ENCODE results near the gene EPM2A.
"Not testable (repeated sequence)": the region's sequence is repeated elsewhere in the genome, so short reads cannot be mapped to it uniquely, and the experiment has no call there.

EPM2A gene

GRCh38 chr6:145735356-145736165 lies at the start of gene EPM2A:
Gene EPM2A, minus strand, starts transcription at chr6:145735520. Its CDS starts 22 bp downstream, at chr6:145735498.
- peak; percentile 85 for DNase-seq

DNA sequence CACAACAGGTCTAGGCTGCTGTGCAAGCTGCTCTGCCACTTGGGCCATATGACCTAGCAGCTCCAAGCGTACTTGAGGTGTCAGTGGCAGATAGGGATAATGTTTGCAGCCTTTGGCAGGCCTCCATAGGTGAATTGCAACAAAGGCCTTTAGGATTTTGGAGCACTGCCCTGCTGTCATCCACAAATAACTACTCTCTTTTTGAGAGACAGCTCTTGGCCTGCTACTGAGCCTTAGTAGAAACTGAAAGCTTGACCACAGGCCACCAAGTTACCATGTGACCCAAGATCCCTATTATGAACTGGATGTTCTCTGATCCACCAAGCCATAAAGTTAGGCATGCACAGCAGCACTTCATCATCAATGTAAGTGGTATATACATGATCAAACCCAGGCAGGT lies 49.4 kb upstream of the EPM2A start:
- DNase-seq, result no peak

DNA sequence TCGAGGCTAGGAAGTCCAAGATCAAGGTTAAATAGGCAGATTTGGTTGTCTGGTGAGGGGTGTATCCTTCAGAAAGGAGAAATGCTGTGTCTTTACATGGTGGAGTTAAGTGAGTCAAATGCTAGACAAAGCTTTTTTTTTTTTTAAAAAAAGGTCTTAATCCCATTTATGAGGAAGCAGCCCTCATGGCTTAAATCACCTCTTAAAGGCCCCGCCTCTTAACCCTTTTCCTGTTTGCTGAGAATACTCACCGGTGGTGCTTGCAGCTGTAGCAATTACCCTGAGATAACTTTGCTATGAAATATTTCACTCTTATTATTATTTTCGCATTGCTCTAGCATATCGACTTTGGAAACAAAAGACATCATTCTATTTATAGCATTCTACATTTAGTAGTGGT lies 48.5 kb upstream of the EPM2A start:
- DNase-seq, result no peak

DNA sequence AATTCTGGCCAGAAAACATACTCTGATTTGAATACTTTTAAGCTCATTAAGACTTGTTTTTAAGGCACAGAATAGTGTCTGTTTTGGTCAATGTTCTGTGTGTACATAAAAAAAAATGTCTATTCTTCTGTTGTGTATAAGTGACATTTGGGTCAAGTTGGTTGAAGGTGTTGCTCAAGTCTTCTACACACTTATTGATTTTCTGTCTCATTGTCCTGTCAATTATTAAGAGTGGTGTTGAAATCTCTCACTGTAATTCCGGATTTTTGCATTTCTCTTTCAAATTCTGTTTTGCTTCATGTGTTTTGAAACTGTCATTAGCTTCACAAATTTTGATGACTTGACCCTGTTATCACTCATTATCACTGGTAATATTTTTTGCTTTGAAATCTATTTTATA lies 37.5 kb upstream of the EPM2A start:
- DNase-seq, result no peak

- DNase-seq, result no peak
Observed at GRCh38 chr6:145765449-145765848, 30.1 kb upstream of the EPM2A start.

- no peak for DNase-seq
Observed at GRCh38 chr6:145763742-145764141, 28.4 kb upstream of the EPM2A start.

DNA sequence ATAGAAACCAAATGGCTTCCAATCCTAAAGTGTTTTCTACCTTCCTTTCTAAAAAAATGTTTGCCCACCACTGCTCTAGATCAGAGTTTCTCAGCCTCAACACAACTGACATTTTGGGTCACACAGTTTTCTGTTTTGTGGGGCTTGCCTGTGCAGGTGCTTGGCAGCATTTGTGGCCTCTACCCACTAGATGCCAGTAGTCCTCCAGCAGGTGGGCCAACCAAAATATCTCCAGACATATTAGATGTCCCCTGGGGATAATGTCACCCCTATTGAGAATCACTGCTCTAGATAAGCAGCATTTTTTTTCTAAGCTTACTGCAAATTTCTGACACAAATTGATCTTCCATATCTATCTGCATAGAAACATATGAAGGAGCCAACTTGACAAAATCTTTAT lies 26.3 kb upstream of the EPM2A start:
- peak; percentile 7 for DNase-seq

DNA sequence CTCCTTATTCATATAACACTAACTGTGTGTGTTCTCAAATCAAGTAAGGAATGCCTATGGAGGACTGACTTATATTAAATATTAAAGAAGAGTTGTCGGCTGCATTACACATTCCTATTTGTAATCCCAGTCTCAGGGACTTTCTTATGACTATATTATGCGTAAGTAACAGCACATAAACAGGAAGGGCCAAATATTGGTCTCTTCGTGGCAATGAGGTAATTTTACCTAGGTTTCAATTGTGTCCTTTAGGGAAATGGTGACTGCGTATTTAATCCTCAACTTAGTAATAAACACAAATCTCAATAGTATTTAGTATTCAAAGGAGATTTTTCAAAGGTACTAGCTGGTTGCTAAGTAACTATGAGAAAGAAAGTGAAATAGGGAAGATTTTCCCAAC lies 22.8 kb upstream of the EPM2A start:
- no peak for DNase-seq

DNA sequence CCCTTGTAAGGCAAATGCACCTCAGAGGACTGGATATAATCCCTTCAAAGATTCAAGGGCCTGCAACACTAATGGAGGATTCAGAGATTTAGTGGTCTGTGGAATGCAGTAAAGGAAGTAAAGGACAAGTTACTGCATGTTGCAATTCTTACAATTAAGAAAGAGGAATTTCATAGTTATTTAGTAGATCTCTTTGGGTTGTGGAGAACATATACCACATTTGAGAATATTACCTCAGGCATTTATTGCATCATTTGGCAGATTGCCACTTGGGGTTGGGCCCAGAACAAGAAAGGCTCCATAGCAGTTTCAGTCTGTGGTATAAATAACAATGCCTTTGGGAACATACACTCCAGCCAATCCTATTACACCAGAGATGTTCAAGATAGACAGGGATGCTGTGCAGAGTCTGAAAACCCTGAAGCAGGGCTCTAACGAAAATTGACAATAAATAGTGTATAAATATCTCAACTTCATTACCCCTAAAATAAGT lies 20.9 kb upstream of the EPM2A start:
- DNase-seq, result peak; percentile 62

DNA sequence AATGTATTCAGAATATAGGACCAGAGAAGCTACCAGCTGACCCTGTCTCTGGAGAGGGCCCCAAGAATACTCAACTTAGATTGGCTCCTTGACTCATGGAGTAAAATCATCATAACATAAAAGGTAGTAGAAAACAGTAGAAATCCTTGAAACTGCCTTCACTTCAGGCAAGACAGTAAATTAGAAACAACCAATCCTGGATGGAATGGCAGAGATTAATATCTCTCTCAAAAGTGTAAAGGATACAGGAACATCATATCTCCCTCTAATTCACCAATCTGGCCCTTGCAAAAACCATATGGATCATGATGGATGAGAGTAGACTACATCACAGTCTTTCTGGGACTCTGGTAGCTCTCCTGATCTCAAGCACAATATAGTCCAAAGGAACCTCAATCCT lies 20.4 kb upstream of the EPM2A start:
- no peak for DNase-seq

DNA sequence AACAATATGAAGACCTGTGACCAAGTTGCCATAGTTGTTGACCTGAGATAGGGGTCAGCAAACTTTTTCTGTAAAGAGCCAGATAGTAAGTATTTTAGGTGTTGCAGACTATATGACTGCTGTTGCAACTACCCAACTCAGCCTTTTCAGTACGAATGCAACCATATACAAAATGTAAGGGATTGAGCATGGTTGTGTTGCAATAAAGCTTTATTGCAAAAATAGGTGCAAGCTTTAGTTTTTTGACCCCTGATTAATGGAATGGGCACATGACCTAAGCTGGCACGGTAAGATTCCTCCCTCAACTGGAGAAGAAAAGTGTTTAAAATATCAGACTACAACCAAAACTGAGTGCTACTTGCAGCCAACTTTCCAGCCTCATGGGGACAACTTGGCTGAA lies 17.3 kb upstream of the EPM2A start:
- DNase-seq, result no peak

DNA sequence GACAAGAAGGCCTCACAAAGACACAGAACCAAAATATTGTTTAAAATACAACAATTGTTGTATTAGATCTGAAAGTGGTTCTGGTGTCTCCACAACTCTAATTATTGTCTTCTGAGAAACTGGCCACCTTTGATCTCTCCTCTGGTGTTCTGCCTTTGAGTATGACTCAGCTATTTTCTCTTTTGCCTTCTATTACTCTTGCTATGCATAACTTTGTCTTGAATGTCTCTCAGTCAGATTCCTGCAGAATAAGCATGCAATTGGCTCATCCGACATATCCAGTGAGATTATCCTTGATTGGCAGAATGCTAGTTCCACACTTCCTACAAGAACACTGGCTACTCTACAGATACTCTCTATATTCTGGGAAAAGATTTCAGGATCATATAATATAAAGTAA lies 14.3 kb upstream of the EPM2A start:
- peak; percentile 77 for DNase-seq

- DNase-seq, result no peak
Observed at GRCh38 chr6:145745861-145746260, 10.5 kb upstream of the EPM2A start.

- no peak for DNase-seq
Observed at GRCh38 chr6:145744619-145745018, 9.3 kb upstream of the EPM2A start.

DNA sequence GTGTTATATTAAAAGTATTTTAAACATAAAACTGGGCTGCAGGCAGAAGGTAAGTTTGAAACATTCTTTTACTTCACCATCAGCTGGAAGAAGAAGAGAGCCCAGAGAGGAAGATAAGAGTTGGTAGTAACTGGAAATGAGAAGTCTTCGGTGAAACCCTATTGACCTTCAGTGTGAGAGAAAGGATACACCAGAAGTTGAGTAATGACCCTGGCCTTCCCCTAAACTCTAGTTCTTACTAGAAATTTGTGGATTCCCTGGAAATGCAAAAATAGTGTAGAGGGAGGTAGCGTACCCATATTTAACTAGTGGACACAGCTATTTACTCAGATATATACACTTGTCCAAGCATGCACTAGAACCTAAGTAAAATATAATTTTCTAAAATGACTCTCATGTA lies 8.0 kb upstream of the EPM2A start:
- DNase-seq, result no peak

- not testable (repeated sequence) for DNase-seq
Observed at GRCh38 chr6:145742472-145742871, 7.2 kb upstream of the EPM2A start.

- DNase-seq, result not testable (repeated sequence)
Observed at GRCh38 chr6:145739685-145740084, 4.4 kb upstream of the EPM2A start.

GRCh38 chr6:145738265-145738664 lies 2.9 kb upstream of the EPM2A start:
- no peak for DNase-seq

- DNase-seq, result peak; percentile 23
Observed at GRCh38 chr6:145736661-145737144, 1.4 kb upstream of the EPM2A start.

- peak; percentile 89 for DNase-seq
Observed at GRCh38 chr6:145734486-145735355, 599 bp downstream of the EPM2A start.

DNA sequence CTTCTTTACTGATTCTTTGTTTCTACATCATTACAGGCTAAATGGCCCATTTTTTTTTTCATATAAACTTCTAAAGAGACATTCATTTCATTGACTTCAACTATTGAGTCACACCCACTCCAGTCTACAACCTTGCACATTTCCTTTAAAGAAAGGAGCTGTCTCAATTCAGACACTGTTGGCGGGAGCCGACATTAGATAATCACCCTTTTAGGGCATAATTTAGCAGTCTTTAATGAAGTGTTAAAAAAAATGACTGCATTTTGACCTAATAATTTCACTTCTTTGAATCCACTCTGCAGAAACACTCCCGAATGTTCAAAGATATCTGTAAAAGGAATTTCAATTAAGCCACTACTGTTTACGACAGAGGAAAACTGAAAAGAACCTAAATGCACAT lies 1.5 kb downstream of the EPM2A start:
- DNase-seq, result peak; percentile 66

DNA sequence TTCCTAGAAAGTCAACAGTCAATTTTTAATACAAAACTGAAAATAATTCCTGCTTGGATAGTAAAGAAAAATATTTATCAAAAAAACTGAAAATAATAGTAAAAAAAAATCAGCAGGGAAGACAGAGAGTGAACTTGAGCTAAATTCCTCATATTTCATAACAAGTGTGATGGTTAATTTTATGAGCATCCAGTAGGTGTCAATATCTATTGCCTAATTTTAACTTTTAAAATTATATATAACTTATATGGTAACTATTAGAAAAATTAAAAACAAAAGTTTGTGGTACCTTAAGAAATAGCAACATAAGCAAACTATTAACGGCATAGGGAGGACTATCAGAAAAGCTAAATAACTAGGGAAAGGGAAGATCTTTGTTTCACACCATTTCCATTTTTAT lies 2.1 kb downstream of the EPM2A start:
- DNase-seq, result peak; percentile 23

- DNase-seq, result peak; percentile 43
Observed at GRCh38 chr6:145731447-145731846, 3.9 kb downstream of the EPM2A start.

DNA sequence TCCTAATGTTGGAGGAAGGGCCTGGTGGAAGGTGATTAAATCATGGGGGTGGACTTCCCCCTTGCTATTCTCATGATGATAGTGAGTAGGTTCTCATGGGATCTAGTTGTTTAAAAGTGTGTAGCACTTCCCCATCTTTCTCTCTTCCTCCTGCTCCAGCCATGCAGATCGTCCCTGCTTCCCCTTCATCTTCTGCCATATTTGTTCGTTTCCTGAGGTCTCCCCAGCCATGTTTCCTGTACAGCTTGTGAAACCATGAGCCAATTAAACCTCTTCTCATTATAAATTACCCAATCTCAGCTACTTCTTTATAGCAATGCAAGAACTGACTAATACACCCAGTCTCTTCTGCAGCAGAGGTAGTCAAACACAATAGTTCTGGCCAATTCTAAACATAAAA lies 5.4 kb downstream of the EPM2A start:
- DNase-seq, result no peak

All from hematopoietic multipotent progenitor cell treated with erythropoietin and hydrocortisone succinate and interleukin-3 and kit ligand, for 6 days (in vitro differentiated cells).